ENCODE data around the gene STARD3. TPM values are rescaled to one million over a fixed set of nuclear protein-coding genes. Genes with fewer than 3 reads are reported as not detected.
A peak's percentile ranks its signal among the peaks of the same experiment; 100 is the strongest.

STARD3 gene
- total and polyA plus RNA-seq, 2 donors (not counting 3 experiments of a cell fraction or from before 2014, with no cell fraction given): 51.0 to 75.7 TPM

GRCh38 chr17:39667945-39668924 is 31.3 kb downstream of the STARD3 start, which contains the start of gene PNMT:
Gene PNMT (plus strand): TSS chr17:39668453. CDS start chr17:39668476, 23 bp downstream.
- Histone ChIP-seq H3K27me3 (ENCODE audit: control insufficient read depth in 2 of 2, insufficient read depth in 2 of 2, low read length in 2 of 2) (peaks cover 6 to 10% of the 10 kb centered on the region in 2 experiments), H3K4me2 (ENCODE audit: insufficient read depth, low read length) (peak within 1 kb of the TSS; percentile 32), H3K9ac (replicated peaks; ENCODE audit: extremely low read depth, insufficient read depth, low read length) (no peak within 1 kb of the TSS), H3K79me2 (ENCODE audit: control insufficient read depth, insufficient read depth, low read length) (no peaks in the 10 kb centered on the region), H3K9me3 (replicated peaks; ENCODE audit: control insufficient read depth, insufficient read depth, low read length) (no peaks in the 10 kb centered on the region), H4K20me1 (replicated peaks; ENCODE audit: control insufficient read depth, extremely low read depth, insufficient read depth, low read length) (no peaks in the 10 kb centered on the region), H3K36me3 (ENCODE audit: control insufficient read depth in 2 of 2, extremely low read depth in 1 of 2, insufficient read depth in 2 of 2, low read length in 2 of 2) (no peaks in the 10 kb centered on the region), H3K27ac (ENCODE audit: insufficient read depth, low read depth, low read length) (no peak within 1 kb of the TSS), H3K4me1 (ENCODE audit: control insufficient read depth, extremely low read depth, insufficient read depth, low read length) (no peaks in the 10 kb centered on the region), H3K9me1 (replicated peaks; ENCODE audit: control insufficient read depth, extremely low read depth, insufficient read depth, low read length) (no peaks in the 10 kb centered on the region), H2AFZ (ENCODE audit: low read depth, low read length) (peak within 1 kb of the TSS; percentile 64), H3K4me3 (replicated peaks in 1 of 3; ENCODE audit: insufficient read depth in 1 of 3, low read depth in 1 of 3, low read length in 3 of 3) (peak within 1 kb of the TSS in 1 of 3 experiments; percentile 3)
- TF ChIP-seq GATA2 (IDR thresholded peaks at IDR 0.05; ENCODE audit: insufficient read depth, insufficient read length, low read depth, low read length) (no peak), EZH2 (IDR thresholded peaks at IDR 0.05; ENCODE audit: borderline replicate concordance, low read depth, low read length, severe bottlenecking) (peak; percentile 48), CTCF (IDR thresholded peaks at IDR 0.05; ENCODE audit: extremely low read depth in 1 of 2, insufficient read depth in 1 of 2, low read depth in 1 of 2, low read length in 2 of 2) (peak; percentile 77 to 84)
- CTCF ChIA-PET: interaction anchor here (0.6 to 13.1 kb wide), 18 partner anchors 9 to 120 kb away, joined by 3 to 291 read pairs (median 3); partner anchors contain the start of genes ERBB2, PGAP3 and STARD3
- DNase-seq (ENCODE audit: low read depth, low spot score): peak; percentile 48
- FAIRE-seq: peak; percentile 21
- POLR2A ChIA-PET: interaction anchor here (0.7 kb wide), 1 partner anchor 49 kb away, joined by 9 read pairs; no protein-coding TSS in a partner anchor
- dilution Hi-C loops (cut with MboI; ENCODE audit: extremely low pct_ligation_motif_present, low sequenced_read_pairs): no loop called here
- intact Hi-C loops (cut with micrococcal nuclease): loop anchor here (1.0 kb wide), 1 partner anchor 46 kb away; no protein-coding TSS in a partner anchor
- no TSS peak for BruUV-seq (replicated peaks)

Data from endothelial cell of umbilical vein (primary cell).